CD4-positive, alpha-beta T cell (primary cell): ENCODE measurements around the gene LYPD6. TPM values are rescaled to one million over a fixed set of nuclear protein-coding genes. Genes with fewer than 3 reads are reported as not detected.

ENCODE experiments used
- ATAC-seq: fragments of 200-7000 bp; cut with Tn5 transposase; one replicate; pipeline ENCODE4 v1.10.0; 2022; ENCODE audit warnings: mild to moderate bottlenecking; ENCODE audit not compliant: poor library complexity
- CTCF ChIA-PET: fragments of 350-600 bp; sonication (Branson Sonifier 250); formaldehyde crosslinking; loops from one replicate; lab custom pipeline; 2021; ENCODE audit warnings: antibody characterized with exemption, inconsistent platforms; lab: Charles Lee
- POLR2A ChIA-PET: fragments of 350-600 bp; sonication (Branson Sonifier 250); formaldehyde crosslinking; loops from one replicate; lab custom pipeline; 2021; ENCODE audit warnings: antibody characterized with exemption, inconsistent platforms; lab: Charles Lee
- DNase-seq, 14 experiments: peaks; one replicate each; pipeline ENCODE4 v3.0.0-alpha.2; 2013 to 2020; ENCODE audit warnings: mixed read lengths in 2 of 14
- H3K27ac ChIP-seq, 2 donors: one replicate each; pipeline versions ENCODE4 v1.5.1 to v1.7.0; 2013; ENCODE audit warnings: low read length in 2 of 2, low read depth in 1 of 2, mild to moderate bottlenecking in 1 of 2
- H3K27me3 ChIP-seq, 2 experiments: 1 replicate in 1 of 2; 2 replicates in 1 of 2; pipeline versions ENCODE4 v1.6.1 to v1.7.0; 2013; ENCODE audit warnings: low read length in 2 of 2, control low read depth in 1 of 2, mild to moderate bottlenecking in 1 of 2, moderate library complexity in 1 of 2; ENCODE audit not compliant: insufficient read depth in 2 of 2, control insufficient read depth in 1 of 2
- H3K36me3 ChIP-seq: one replicate; pipeline ENCODE4 v1.6.1; 2013; ENCODE audit warnings: low read length, control low read depth; ENCODE audit not compliant: insufficient read depth
- H3K4me1 ChIP-seq: one replicate; pipeline ENCODE4 v1.6.1; 2013; ENCODE audit warnings: low read length, control low read depth; ENCODE audit not compliant: insufficient read depth
- H3K4me3 ChIP-seq: one replicate; pipeline ENCODE4 v1.5.1; 2013; ENCODE audit warnings: mild to moderate bottlenecking, low read length, moderate library complexity
- H3K9me3 ChIP-seq, 2 experiments: 1 replicate in 1 of 2; 2 replicates in 1 of 2; pipeline versions ENCODE4 v1.6.1 to v1.7.0; 2013; ENCODE audit warnings: low read length in 2 of 2, mild to moderate bottlenecking in 2 of 2, control low read depth in 1 of 2, moderate library complexity in 1 of 2; ENCODE audit not compliant: control insufficient read depth in 1 of 2, insufficient read depth in 1 of 2
- H3K27ac Mint-ChIP-seq: one replicate; pipeline ENCODE4 v1.8.0; 2020; ENCODE audit warnings: mixed read lengths
- H3K27me3 Mint-ChIP-seq: one replicate; pipeline ENCODE4 v1.8.0; 2021; ENCODE audit warnings: mixed read lengths
- H3K36me3 Mint-ChIP-seq: one replicate; pipeline ENCODE4 v1.8.0; 2021; ENCODE audit warnings: low read depth, mixed read lengths
- H3K4me1 Mint-ChIP-seq: one replicate; pipeline ENCODE4 v1.8.0; 2021; ENCODE audit warnings: low read depth, mixed read lengths
- H3K4me3 Mint-ChIP-seq: one replicate; pipeline ENCODE4 v1.8.0; 2020; ENCODE audit warnings: mild to moderate bottlenecking, mixed read lengths
- H3K9me3 Mint-ChIP-seq: one replicate; pipeline ENCODE4 v1.8.0; 2020; ENCODE audit warnings: mixed read lengths
- intact Hi-C, 2 experiments: fragments of 100-400 bp; cut with DNase I in 1 of 2; cut with micrococcal nuclease in 1 of 2; formaldehyde crosslinking; loops; one replicate each; pipeline versions ENCODE4 v1.15.1 to v1.9.0; 2023 to 2025; cut with DNase I, micrococcal nuclease
- total RNA-seq, 174 experiments: library from RNA in 2 of 174; stranded (reverse) in 2 of 174; gene quantifications; one replicate each; pipeline ENCODE4 v1.2.3 and lab custom pipeline; 2021 to 2026
- TF ChIP-seq, protein P1 (sequence below): fragments of 200-600 bp; IDR thresholded peaks from one replicate; pipeline ENCODE4 v1.8.0; 2022; ENCODE audit warnings: antibody characterized with exemption, mild to moderate bottlenecking

The LYPD6 gene
- total RNA-seq, 2 experiments from 2014 or later = not detected

DNA sequence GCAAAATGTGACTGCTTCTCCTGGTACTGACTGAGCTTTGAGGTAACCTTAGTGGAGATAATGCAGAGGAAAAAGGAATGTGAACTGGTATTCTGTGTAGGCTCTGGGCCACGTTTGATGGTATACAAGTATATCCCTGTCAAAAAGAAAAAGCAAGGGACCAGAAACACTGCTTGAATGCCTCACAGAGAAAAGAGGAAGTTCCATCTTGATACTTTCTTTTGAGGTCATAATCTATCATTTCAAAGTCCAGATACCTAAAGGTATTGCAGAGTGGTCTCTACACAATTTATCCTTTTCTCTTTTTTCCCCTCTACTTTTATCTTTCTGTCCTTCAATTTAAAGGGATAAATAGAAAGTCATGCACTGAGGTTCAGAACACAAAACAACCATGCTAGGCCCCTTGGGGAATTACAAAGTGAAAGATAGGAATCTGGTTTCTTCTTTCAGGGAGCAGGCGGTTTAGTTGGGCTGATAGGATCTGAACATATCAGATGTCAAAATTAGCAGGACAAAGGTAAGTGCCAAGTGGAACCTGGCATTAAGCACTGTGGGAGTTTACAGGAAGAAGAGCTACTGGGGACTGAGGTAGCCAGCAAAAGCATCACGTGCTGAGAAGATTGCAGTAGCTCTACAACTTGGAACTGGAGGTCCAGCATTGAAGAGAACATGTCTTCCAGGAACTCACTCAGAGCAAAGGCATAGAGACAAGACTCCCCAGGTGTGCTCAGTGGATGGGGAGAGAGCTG lies 121.2 kb downstream of the LYPD6 start:
- Mint-ChIP-seq H3K4me1 (no peaks in the 10 kb centered on the region), H3K27me3 (no peaks in the 10 kb centered on the region), H3K9me3 (no peaks in the 10 kb centered on the region), H3K27ac (no peak overlapping the region), H3K36me3 (no peaks in the 10 kb centered on the region), H3K4me3 (no peak overlapping the region)
- intact Hi-C loops = no loop called here
- H3K27me3 ChIP-seq = peaks cover 0 to 2% of the 10 kb centered on the region in 2 experiments
- H3K4me1 ChIP-seq = no peaks in the 10 kb centered on the region
- TF ChIP-seq, protein P1, sequence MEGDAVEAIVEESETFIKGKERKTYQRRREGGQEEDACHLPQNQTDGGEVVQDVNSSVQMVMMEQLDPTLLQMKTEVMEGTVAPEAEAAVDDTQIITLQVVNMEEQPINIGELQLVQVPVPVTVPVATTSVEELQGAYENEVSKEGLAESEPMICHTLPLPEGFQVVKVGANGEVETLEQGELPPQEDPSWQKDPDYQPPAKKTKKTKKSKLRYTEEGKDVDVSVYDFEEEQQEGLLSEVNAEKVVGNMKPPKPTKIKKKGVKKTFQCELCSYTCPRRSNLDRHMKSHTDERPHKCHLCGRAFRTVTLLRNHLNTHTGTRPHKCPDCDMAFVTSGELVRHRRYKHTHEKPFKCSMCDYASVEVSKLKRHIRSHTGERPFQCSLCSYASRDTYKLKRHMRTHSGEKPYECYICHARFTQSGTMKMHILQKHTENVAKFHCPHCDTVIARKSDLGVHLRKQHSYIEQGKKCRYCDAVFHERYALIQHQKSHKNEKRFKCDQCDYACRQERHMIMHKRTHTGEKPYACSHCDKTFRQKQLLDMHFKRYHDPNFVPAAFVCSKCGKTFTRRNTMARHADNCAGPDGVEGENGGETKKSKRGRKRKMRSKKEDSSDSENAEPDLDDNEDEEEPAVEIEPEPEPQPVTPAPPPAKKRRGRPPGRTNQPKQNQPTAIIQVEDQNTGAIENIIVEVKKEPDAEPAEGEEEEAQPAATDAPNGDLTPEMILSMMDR = no peak
- POLR2A ChIA-PET = no interaction called here
- no peaks in the 10 kb centered on the region for H3K9me3 ChIP-seq
- ATAC-seq (no peak), DNase-seq (no peak)
- H3K36me3 ChIP-seq = no peaks in the 10 kb centered on the region
- CTCF ChIA-PET = no interaction called here
- H3K4me3 ChIP-seq = no peak overlapping the region
- H3K27ac ChIP-seq = no peak overlapping the region

DNA sequence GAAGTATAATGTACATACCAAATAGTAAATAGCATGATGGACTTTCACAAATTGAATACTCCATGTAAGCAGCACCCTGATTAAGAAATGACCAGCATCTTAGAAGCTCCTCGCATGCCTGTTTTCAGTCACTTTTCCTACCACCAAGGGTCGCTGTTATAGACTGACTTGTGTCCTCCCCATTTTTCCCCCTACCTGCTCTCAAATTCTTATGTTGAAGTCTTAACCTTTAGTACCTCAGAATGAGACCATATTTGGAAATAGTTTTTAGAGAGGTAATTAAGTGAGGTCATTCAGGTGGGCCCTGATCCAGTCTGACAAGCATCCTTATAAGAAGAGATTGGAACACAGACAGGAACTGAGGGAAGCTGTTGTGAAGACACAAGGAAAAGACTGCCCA lies 125.9 kb downstream of the LYPD6 start:
- Histone ChIP-seq H3K4me1 (no peaks in the 10 kb centered on the region), H3K9me3 (peaks cover 0 to 27% of the 10 kb centered on the region in 2 experiments), H3K36me3 (no peaks in the 10 kb centered on the region), H3K4me3 (no peak overlapping the region), H3K27me3 (no peaks in the 10 kb centered on the region), H3K27ac (no peak overlapping the region)
- ChIA-PET POLR2A (no interaction called here), CTCF (no interaction called here)
- Mint-ChIP-seq H3K9me3 (peaks cover 13% of the 10 kb centered on the region), H3K4me3 (no peak overlapping the region), H3K27me3 (peaks cover 10% of the 10 kb centered on the region), H3K27ac (no peak overlapping the region), H3K36me3 (no peaks in the 10 kb centered on the region), H3K4me1 (no peaks in the 10 kb centered on the region)
- DNase-seq (no peak), ATAC-seq (no peak)
- intact Hi-C loops = no loop called here
- TF ChIP-seq, protein P1 = no peak

DNA sequence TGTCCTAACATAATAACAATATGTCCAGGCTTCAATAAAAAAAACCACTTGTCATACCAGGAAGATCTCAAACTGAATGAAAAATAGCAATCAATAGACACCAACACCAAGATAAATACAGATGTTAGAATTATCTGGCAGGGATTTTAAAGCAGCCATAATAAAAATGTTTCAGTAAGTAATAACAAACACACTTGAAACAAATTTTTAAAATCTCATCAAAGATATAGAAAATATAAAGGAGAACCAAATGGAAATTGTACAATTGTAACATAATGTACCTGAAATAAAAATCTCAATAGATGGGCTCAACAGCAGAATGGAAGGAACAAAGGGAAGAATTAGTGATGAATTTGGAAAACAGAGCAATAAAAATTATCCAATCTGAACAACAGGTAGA lies 128.1 kb downstream of the LYPD6 start:
- intact Hi-C loops = no loop called here
- Mint-ChIP-seq H3K4me3 (no peak overlapping the region), H3K4me1 (no peaks in the 10 kb centered on the region), H3K27ac (no peak overlapping the region), H3K27me3 (peaks cover 10% of the 10 kb centered on the region), H3K36me3 (no peaks in the 10 kb centered on the region), H3K9me3 (peaks cover 19% of the 10 kb centered on the region)
- no peak overlapping the region for H3K27ac ChIP-seq
- TF ChIP-seq, protein P1 = no peak
- H3K4me3 ChIP-seq = no peak overlapping the region
- ChIA-PET POLR2A (no interaction called here), CTCF (no interaction called here)
- H3K36me3 ChIP-seq = no peaks in the 10 kb centered on the region
- peaks cover 0 to 27% of the 10 kb centered on the region in 2 experiments for H3K9me3 ChIP-seq
- H3K27me3 ChIP-seq = no peaks in the 10 kb centered on the region
- ATAC-seq (no peak), DNase-seq (no peak)
- no peaks in the 10 kb centered on the region for H3K4me1 ChIP-seq
